Upper lobe of left lung (tissue), 4 donors: ENCODE results near the gene HNRNPA3.

ENCODE experiments used
- POLR2A ChIP-seq, 4 donors: fragments of 450-650 bp; IDR thresholded peaks; one replicate each; pipeline ENCODE4 v1.5.1; 2016 to 2017; ENCODE audit warnings: antibody characterized with exemption in 4 of 4, mild to moderate bottlenecking in 2 of 4
- POLR2AphosphoS5 ChIP-seq, 2 donors: sonication (generic); formaldehyde crosslinking; IDR thresholded peaks; one replicate each; pipeline ENCODE4 v1.5.1; 2017; ENCODE audit warnings: antibody characterized with exemption in 2 of 2

GRCh38 chr2:177204417-177204816, 8.2 kb upstream of the HNRNPA3 start:
- no peak for TF ChIP-seq POLR2A (IDR thresholded peaks at IDR 0.05)
- no peak for TF ChIP-seq POLR2AphosphoS5 (IDR thresholded peaks at IDR 0.05)
